IgD-negative memory B cell (primary cell): ENCODE data around the gene APPBP2. TPM values are rescaled to one million over a fixed set of nuclear protein-coding genes. Genes with fewer than 3 reads are reported as not detected.
A peak's percentile ranks its signal among the peaks of the same experiment; 100 is the strongest.
"Not testable (repeated sequence)": the region's sequence is repeated elsewhere in the genome, so short reads cannot be mapped to it uniquely, and the experiment has no call there.

ENCODE experiments used
- H3K27ac Mint-ChIP-seq, 3 donors: one replicate each; pipeline ENCODE4 v1.8.0; 2020 to 2022; ENCODE audit warnings: mild to moderate bottlenecking in 3 of 3, mixed read lengths in 3 of 3, moderate library complexity in 1 of 3
- H3K27me3 Mint-ChIP-seq: one replicate; pipeline ENCODE4 v1.8.0; 2021; ENCODE audit warnings: mixed read lengths
- H3K36me3 Mint-ChIP-seq: one replicate; pipeline ENCODE4 v1.8.0; 2020; ENCODE audit warnings: mild to moderate bottlenecking, mixed read lengths
- H3K4me1 Mint-ChIP-seq, 3 donors: one replicate each; pipeline ENCODE4 v1.8.0; 2020 to 2022; ENCODE audit warnings: mixed read lengths in 3 of 3, mild to moderate bottlenecking in 1 of 3
- H3K4me3 Mint-ChIP-seq, 4 donors: one replicate each; pipeline ENCODE4 v1.8.0; 2020 to 2022; ENCODE audit warnings: mild to moderate bottlenecking in 4 of 4, mixed read lengths in 4 of 4, moderate library complexity in 3 of 4
- H3K9me3 Mint-ChIP-seq, 3 donors: one replicate each; pipeline ENCODE4 v1.8.0; 2020 to 2021; ENCODE audit warnings: mixed read lengths in 3 of 3, mild to moderate bottlenecking in 1 of 3
- polyA plus RNA-seq: library from polyadenylated mRNA; unstranded; fragments of 300-500 nt; fragmentation: Illumina TruSeq; gene quantifications from one replicate; pipeline ENCODE4 v1.2.3, GENCODE V29; 2021

The APPBP2 gene
- polyA plus RNA-seq, 1 donor from 2014 or later: 24.4 TPM

DNA sequence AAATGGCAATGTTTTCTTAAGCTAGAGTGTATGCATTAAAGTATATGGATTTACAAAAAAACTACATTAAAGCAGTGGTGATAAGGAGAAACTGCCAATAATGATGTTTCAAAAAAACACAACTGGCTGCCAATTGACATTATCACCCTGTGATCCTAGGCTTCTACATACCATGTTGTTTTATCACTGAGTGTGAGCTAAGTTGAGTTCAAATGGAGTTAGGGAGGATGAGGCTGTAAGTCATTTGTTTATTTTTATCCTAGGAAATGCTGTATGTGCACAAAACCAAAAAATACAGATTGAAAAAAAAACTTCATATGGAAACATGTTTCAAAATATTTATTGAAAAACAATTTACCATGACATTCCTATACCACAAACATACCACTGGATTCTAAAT, 80.9 kb downstream of the APPBP2 start:
- Mint-ChIP-seq H3K27ac (no peak overlapping the region), H3K4me3 (no peak overlapping the region), H3K36me3 (peaks cover 7% of the 10 kb centered on the region), H3K27me3 (no peaks in the 10 kb centered on the region), H3K4me1 (no peaks in the 10 kb centered on the region), H3K9me3 (no peaks in the 10 kb centered on the region)

DNA sequence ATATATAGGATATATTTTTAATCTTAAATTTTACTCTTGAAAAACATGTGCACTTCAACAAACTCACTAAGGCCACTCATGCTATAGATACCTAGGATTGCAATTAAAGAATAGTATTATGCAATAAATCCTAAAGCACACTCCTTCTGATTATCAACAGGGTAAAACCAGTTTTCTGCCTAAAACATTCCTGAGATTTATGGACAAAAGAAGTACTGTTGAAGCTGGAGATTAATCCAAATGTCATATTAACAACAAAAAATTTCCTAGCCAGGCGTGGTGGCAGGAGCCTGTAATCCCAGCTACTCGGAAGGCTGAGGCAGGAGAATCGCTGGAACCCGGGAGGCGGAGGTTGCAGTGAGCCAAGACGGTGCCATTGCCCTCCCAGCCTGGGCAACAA, 82.3 kb downstream of the APPBP2 start:
- Mint-ChIP-seq H3K4me3 (no peak overlapping the region), H3K4me1 (no peaks in the 10 kb centered on the region), H3K36me3 (peaks cover 4% of the 10 kb centered on the region), H3K27ac (no peak overlapping the region), H3K27me3 (no peaks in the 10 kb centered on the region), H3K9me3 (no peaks in the 10 kb centered on the region)

DNA sequence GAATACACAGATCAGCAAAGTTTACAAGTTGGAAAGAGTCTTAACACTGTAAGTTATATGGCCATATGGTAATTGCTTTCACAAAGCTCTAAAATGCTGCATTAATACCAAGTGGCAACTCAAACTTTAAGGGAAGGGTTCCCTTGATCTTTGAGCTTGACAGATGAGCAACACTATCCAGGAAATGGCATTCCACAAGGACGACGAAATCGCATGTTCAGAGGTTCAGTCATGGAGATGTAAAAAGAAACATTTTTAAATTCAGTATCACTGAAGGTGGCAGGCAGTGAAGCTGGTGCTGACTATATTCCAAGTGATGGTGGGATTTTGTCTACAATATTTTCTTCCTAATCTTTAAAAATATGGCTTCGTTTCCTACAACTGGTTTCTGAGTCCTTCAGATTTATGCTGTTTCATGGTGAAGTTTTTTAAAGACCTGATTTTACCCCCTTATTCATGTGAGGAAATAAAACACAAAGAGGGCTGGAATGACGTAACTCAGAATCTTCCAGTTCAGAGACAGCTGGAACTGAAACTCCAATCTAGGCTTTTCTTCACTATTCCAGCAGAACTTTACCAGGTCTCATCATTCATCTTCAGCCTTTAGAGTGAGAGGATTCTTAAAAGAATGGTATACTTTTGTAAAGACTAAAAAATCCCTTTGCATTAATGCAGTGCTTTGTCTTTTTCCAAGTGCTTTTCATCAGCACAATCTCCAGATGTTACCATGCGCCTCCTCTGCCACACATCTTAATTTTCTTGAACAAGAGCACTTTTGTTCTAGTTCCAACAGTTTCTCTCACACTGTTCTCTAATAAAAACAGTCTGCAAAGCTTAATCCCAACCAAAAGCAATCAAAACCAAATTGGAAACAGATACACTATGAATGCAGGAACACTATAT, 83.5 kb downstream of the APPBP2 start:
- Mint-ChIP-seq H3K27me3 (peaks cover 2% of the 10 kb centered on the region), H3K27ac (peak overlapping the region in 1 of 3 donors; percentile 58), H3K9me3 (no peaks in the 10 kb centered on the region), H3K36me3 (no peaks in the 10 kb centered on the region), H3K4me1 (no peaks in the 10 kb centered on the region), H3K4me3 (no peak overlapping the region)

DNA sequence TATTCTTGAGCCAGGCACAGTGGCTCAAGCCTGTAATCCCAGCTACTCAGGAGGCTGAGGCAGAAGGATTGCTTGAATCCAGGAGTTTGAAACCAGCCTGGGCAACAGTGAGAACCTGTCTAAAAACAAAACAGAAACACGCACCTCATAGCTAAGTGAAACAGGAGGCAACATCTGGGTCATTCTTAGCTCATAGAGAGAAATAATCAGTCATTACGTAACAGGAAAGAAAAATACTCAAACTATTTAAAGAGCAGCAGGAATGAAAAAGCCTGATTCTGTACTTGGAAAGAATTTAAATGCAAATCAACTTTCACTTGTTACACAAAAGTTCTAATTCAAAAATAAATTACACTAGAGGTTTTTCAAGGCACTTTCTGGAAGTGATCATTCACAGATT, 86.5 kb downstream of the APPBP2 start:
- Mint-ChIP-seq H3K9me3 (no peaks in the 10 kb centered on the region), H3K27ac (no peak overlapping the region), H3K4me3 (no peak overlapping the region), H3K27me3 (peaks cover 2% of the 10 kb centered on the region), H3K36me3 (no peaks in the 10 kb centered on the region), H3K4me1 (peaks cover 2 to 5% (median 2%) of the 10 kb centered on the region in 3 donors)

DNA sequence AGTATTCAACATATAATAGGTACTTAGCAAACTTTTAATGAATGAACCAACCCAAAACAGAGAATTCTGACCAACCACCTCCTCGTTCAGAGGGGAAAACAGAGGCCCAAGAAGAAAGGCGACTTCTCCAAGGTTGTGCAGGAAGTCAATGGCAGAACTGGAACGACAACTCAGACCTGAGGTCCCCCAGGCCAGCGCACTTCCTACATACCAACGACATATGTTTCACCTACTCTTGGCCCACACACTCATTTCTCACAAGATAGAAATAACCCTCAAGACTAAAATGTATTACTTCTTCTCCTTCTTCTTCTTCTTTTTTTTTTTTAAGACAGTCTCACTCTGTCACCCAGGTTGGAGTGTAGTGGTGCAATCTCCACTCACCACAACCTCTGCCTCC, 89.4 kb downstream of the APPBP2 start:
- Mint-ChIP-seq H3K27ac (no peak overlapping the region), H3K4me1 (peaks cover 2 to 5% (median 2%) of the 10 kb centered on the region in 3 donors), H3K36me3 (no peaks in the 10 kb centered on the region), H3K4me3 (no peak overlapping the region), H3K9me3 (peaks cover 0 to 7% (median 6%) of the 10 kb centered on the region in 3 donors), H3K27me3 (peaks cover 2% of the 10 kb centered on the region)

GRCh38 chr17:60435244-60436167, 90.5 kb downstream of the APPBP2 start:
- peaks cover 0 to 7% (median 6%) of the 10 kb centered on the region in 3 donors for H3K9me3 Mint-ChIP-seq
- peaks cover 2% of the 10 kb centered on the region for H3K27me3 Mint-ChIP-seq
- H3K36me3 Mint-ChIP-seq: peaks cover 2% of the 10 kb centered on the region
- H3K4me1 Mint-ChIP-seq: peaks cover 2 to 5% (median 2%) of the 10 kb centered on the region in 3 donors
- no peak overlapping the region for H3K4me3 Mint-ChIP-seq
- H3K27ac Mint-ChIP-seq: peak overlapping the region in 1 of 3 donors; percentile 49

GRCh38 chr17:60433021-60433997, 92.7 kb downstream of the APPBP2 start:
- H3K4me3 Mint-ChIP-seq: peak overlapping the region in 1 of 4 donors; percentile 20
- not testable (repeated sequence) for H3K27me3 Mint-ChIP-seq, H3K9me3 Mint-ChIP-seq, H3K36me3 Mint-ChIP-seq, H3K27ac Mint-ChIP-seq, H3K4me1 Mint-ChIP-seq

GRCh38 chr17:60430561-60430960, 95.5 kb downstream of the APPBP2 start:
- not testable (repeated sequence) for H3K27me3 Mint-ChIP-seq, H3K36me3 Mint-ChIP-seq, H3K9me3 Mint-ChIP-seq, H3K4me3 Mint-ChIP-seq, H3K27ac Mint-ChIP-seq, H3K4me1 Mint-ChIP-seq

DNA sequence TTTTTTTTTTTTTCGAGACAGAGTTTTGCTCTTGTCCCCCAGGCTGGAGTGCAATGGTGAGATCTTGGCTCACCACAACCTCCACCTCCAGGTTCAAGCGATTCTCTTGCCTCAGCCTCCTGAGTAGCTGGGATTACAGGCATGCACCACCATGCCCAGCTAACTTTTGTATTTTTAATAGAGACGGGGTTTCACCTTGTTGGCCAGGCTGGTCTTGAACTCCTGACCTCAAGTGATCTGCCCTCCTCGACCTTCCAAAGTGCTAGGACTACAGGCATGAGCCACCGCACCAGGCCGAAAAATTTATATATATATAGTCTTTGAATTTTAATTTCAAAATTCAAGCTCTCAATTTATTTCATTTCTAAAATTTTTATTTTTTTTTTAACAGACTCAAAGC, 97.6 kb downstream of the APPBP2 start:
- not testable (repeated sequence) for H3K36me3 Mint-ChIP-seq, H3K27me3 Mint-ChIP-seq, H3K9me3 Mint-ChIP-seq, H3K4me3 Mint-ChIP-seq, H3K4me1 Mint-ChIP-seq
- H3K27ac Mint-ChIP-seq: peak overlapping the region in 1 of 3 donors; percentile 35

- peaks cover 0 to 3% (median 0%) of the 10 kb centered on the region in 3 donors for H3K9me3 Mint-ChIP-seq
- H3K4me3 Mint-ChIP-seq: no peak overlapping the region
- no peaks in the 10 kb centered on the region for H3K27me3 Mint-ChIP-seq
- peaks cover 4% of the 10 kb centered on the region in 3 donors for H3K4me1 Mint-ChIP-seq
- H3K36me3 Mint-ChIP-seq: peaks cover 4% of the 10 kb centered on the region
- H3K27ac Mint-ChIP-seq: no peak overlapping the region
Measured at GRCh38 chr17:60426596-60426995, 99.4 kb downstream of the APPBP2 start.

- Mint-ChIP-seq H3K27ac (peak overlapping the region in 2 of 3 donors; percentile 33 to 52), H3K27me3 (no peaks in the 10 kb centered on the region), H3K4me1 (peaks cover 8 to 10% (median 8%) of the 10 kb centered on the region in 3 donors), H3K9me3 (peaks cover 0 to 3% (median 0%) of the 10 kb centered on the region in 3 donors), H3K4me3 (peak overlapping the region in 1 of 4 donors; percentile 59), H3K36me3 (peaks cover 2% of the 10 kb centered on the region)
Measured at GRCh38 chr17:60425626-60426025, 100.4 kb downstream of the APPBP2 start.

DNA sequence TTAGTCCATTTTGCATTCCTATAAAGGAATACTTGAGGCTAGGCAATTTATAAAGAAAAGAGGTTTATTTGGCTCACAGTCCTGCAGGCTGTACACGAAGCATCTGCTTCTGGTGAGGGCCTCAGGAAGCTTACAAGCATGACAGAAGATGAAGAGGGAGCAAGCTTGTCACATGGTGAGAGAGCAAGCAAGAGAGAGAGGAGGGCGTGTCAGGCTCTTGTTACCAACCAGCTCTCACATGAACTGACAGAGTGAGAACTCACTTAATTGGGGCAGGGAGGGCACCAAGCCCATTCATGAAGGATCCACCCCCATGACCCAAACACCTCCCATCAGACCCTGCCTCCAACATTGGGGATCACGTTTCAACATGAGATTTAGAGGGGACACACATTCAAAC, 102.2 kb downstream of the APPBP2 start:
- H3K4me3 Mint-ChIP-seq: peak overlapping the region in 1 of 4 donors; percentile 54
- peaks cover 8 to 10% (median 8%) of the 10 kb centered on the region in 3 donors for H3K4me1 Mint-ChIP-seq
- peak overlapping the region in 1 of 3 donors; percentile 9 for H3K27ac Mint-ChIP-seq
- peaks cover 0 to 3% (median 0%) of the 10 kb centered on the region in 3 donors for H3K9me3 Mint-ChIP-seq
- peaks cover 2% of the 10 kb centered on the region for H3K36me3 Mint-ChIP-seq
- no peaks in the 10 kb centered on the region for H3K27me3 Mint-ChIP-seq

DNA sequence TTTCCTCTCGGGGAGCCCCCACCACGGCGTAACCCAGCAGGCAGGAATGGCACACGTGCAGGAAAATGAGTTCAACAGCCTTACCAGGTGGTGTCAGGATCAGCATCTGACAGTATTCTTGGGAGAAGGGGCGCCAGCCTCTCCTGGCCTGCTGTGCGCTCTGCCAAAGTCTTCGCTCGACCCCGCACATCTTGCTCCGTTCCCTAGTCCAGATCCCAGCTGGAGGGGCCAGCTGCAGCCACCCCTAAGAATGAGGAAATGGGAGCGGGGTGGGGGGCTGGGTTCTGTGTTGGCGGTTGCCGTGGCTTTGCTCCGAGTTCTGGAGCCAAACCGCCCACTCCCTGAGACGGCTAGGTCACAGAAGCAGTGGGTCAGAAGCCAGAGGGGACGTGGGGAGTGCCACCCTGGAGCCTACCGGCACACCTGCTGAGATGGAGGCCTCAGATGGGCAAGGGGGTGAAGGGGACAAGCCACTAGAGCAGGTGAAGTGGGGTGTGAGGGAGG, 103.8 kb downstream of the APPBP2 start, which contains the start of gene CHCT1:
CHCT1 (plus strand) TSS at position 328 of the 504 bp plus-strand sequence; CDS start at position 432, 104 bp downstream.
- H3K27me3 Mint-ChIP-seq: no peaks in the 10 kb centered on the region
- H3K4me3 Mint-ChIP-seq: peak within 1 kb of the TSS; percentile 80 to 93 (median 88)
- peaks cover 0 to 3% (median 0%) of the 10 kb centered on the region in 3 donors for H3K9me3 Mint-ChIP-seq
- peak within 1 kb of the TSS; percentile 82 to 93 (median 91) for H3K27ac Mint-ChIP-seq
- H3K36me3 Mint-ChIP-seq: peaks cover 2% of the 10 kb centered on the region
- peaks cover 8 to 10% (median 8%) of the 10 kb centered on the region in 3 donors for H3K4me1 Mint-ChIP-seq
